CD4-positive, alpha-beta T cell treated with Interleukin-17A for 4 hours (primary cell): ENCODE data around the gene CTNNA3.
"Not testable (repeated sequence)": the region's sequence is repeated elsewhere in the genome, so short reads cannot be mapped to it uniquely, and the experiment has no call there.

Source experiments
- DNase-seq: peaks from one replicate; pipeline ENCODE4 v3.0.0-alpha.2; 2020; ENCODE audit warnings: mixed read lengths

CTNNA3 gene

DNA sequence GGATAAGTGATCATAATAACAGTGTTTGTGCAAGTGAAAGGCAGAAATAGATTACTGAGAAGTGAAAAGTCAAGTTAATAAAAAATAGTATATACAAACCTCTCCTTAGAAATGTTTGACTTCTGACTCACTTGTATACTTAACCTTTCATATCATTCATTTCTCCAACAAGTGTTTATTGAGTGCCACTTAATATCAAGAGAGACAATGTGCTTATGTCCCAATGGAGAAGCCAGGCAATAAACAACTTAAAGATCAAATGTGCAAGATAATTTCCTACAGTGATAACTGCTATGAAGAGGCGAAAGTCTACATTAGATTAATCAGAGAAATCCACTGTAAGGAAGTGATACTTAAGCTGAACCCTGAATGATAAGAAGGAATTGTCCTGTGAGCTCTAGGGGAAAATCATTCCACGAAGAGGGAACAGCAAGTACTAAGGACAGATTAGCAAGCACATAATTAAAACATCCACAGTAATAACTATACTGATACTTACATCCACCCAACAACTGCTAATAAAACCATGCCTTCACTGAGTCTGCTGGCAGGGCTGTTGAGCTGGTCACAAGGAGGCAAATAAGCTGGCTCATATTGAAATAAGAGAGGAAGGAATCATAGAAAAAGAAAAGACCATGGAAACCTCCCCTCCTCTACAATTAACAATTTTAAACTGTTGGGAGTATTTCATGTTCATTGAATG is 203.5 kb downstream of the CTNNA3 start:
- DNase-seq: no peak

- no peak for DNase-seq
These were observed 207.9 kb downstream of the CTNNA3 start for GRCh38 chr10:67487906-67488619.

- no peak for DNase-seq
These were observed 208.8 kb downstream of the CTNNA3 start for GRCh38 chr10:67487199-67487598.

- no peak for DNase-seq
These were observed 218.1 kb downstream of the CTNNA3 start for GRCh38 chr10:67477868-67478267.

DNA sequence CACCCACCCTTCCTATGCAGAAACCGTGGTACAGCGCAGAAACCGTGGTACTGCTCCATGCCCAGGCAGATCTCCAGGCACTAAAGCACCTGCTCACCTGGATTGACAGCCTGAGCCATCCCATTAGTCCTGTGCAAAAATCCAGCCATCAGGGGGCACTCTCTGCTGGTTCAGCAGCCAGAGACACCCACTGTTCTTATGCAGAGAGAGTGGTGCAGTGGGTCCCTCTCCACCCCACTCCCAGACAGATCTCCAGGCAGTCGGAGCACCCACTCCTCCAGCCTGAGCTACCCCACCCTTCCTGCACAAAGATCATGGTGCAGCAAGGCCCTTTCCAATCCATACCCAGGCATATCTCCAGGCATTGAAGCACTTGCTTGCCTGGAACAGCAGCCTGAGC is 219.8 kb downstream of the CTNNA3 start:
- no peak for DNase-seq

- DNase-seq: no peak
These were observed 222.0 kb downstream of the CTNNA3 start for GRCh38 chr10:67473850-67474633.

GRCh38 chr10:67471022-67471421 is 225.0 kb downstream of the CTNNA3 start:
- no peak for DNase-seq

DNA sequence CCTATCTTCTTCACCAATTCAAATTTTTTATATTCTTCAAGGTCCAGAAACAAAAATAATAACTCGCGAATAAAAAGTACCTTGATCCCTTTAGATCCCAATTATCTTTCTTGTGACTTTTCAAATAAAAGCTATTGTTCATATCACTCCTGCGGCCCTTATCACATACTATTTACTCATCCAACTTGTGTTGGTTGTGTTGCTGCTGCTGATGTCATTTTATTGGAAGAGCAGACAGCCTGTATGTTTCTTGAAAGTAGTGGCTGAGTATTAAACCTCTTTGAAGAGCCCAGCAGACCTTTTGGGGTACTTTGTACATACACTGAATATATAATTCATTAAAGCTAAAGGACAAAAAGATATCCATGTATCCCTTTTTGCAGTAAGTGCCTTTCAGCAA is 231.7 kb downstream of the CTNNA3 start:
- no peak for DNase-seq

GRCh38 chr10:67452892-67453291 is 243.1 kb downstream of the CTNNA3 start:
- no peak for DNase-seq

- no peak for DNase-seq
These were observed 257.2 kb downstream of the CTNNA3 start for GRCh38 chr10:67438605-67439304.

DNA sequence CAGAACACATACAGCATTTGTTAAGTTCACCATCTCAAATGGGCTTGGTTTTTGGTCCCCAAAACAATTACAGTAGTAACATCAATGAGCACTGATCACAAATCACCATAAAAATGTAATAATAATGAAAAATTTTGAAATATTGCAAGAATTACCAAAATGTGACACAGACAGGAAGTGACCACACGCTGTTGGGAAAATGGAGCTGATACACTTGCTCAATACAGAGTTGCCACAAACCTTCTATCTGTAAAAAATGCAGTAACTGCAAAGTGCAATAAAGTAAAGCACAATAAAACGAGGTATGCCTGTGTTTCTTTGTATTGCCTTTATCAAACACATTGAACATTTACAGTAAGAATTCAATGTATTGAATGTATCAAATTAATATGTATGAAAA is 262.7 kb downstream of the CTNNA3 start:
- no peak for DNase-seq

GRCh38 chr10:67402620-67403019 is 293.4 kb downstream of the CTNNA3 start:
- no peak for DNase-seq

- no peak for DNase-seq
These were observed 294.3 kb downstream of the CTNNA3 start for GRCh38 chr10:67401711-67402110.

DNA sequence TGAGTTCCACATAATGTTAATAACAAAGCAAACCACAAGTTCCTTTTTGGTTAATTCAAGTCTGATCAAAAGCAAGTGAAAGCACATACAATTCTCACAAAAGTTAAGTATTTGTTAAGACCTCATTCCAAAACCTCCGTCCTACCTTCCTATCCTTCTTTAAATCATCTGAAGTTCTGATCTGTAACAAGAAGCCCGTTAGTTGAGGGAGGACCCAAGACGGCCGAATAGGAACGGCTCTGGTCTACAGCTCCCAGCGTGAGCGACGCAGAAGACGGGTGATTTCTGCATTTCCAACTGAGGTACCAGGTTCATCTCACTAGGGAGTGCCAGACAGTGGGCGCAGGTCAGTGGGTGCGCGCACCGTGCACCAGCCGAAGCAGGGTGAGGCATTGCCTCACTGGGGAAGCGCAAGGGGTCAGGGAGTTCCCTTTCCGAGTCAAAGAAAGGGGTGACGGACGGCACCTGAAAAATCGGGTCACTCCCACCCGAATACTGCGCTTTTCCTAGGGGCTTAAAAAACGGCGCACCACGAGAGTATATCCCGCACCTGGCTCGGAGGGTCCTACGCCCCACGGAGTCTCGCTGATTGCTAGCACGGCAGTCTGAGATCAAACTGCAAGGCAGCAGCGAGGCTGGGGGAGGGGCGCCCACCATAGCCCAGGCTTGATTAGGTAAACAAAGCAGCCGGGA is 309.0 kb downstream of the CTNNA3 start:
- DNase-seq: not testable (repeated sequence)

GRCh38 chr10:67386260-67386659 is 309.7 kb downstream of the CTNNA3 start:
- no peak for DNase-seq

DNA sequence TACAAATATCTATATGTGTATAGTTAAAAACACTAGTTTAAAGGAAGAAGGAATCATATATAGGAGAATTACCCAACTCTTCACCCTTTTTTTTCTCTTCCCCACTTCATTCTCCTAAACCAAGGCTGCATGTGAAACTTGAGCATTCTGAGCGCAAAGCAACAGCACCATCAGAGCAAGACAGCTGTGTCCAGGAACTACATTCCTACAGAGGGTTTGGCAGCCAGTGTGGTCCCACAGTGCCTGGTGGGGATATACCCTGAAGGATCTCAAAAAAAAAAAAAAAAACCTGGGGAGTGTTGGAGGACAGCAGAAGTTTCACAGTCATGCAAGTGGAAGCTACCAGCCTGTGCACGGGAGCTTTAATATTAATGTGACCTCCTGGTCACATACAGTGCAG is 310.4 kb downstream of the CTNNA3 start:
- no peak for DNase-seq

- no peak for DNase-seq
These were observed 310.9 kb downstream of the CTNNA3 start for GRCh38 chr10:67385089-67385488.

GRCh38 chr10:67331121-67331910 is 364.7 kb downstream of the CTNNA3 start:
- no peak for DNase-seq

DNA sequence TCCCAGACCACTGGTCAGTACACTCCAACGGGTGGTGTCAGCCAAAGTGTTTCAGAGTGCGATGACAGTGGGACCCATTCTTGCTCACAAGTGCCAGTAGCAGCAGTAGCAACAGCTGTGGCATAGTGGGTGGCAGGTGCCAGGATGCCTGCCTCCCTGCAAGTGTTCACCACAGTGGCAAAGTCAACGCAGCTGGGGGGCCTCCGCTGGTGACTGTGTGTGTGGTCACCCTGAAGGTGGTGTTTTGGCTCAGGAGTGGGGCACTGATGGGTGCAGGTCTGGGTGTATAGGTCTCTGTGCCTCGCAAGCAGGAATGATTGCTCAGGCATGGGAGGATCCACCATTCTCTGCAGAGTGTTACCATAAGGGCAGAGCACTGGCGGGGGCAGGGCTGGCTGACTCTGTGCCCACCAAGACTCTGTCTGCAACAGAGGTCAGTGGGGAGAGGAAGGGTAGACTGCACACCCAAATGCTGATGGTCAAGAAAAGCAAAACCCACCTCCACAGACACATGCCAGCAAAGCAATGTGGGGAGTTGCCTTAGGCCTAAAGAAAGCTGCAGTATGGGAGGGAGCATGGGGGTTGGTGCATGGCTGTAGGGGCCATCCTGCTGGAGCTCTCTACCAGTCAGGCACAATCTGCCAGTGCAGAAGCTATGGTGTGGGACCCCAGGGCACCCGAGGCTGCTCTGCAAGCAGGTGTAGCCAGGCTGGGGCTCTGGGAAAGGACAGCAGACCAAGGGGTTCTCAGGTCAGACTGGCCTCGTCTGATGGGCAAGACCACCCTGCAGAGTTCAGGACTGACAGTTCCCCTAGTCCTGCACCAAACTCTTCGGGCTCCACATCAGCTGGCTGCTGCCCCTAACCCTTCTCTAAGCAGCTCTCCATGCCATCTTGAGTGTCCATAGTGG is 368.1 kb downstream of the CTNNA3 start:
- no peak for DNase-seq

GRCh38 chr10:67319976-67320375 is 376.0 kb downstream of the CTNNA3 start:
- DNase-seq: no peak

- DNase-seq: no peak
These were observed 387.1 kb downstream of the CTNNA3 start for GRCh38 chr10:67308912-67309311.
